ENCODE results near the gene NUCB1.
"Not testable (repeated sequence)": the region's sequence is repeated elsewhere in the genome, so short reads cannot be mapped to it uniquely, and the experiment has no call there.

Gene NUCB1

DNA sequence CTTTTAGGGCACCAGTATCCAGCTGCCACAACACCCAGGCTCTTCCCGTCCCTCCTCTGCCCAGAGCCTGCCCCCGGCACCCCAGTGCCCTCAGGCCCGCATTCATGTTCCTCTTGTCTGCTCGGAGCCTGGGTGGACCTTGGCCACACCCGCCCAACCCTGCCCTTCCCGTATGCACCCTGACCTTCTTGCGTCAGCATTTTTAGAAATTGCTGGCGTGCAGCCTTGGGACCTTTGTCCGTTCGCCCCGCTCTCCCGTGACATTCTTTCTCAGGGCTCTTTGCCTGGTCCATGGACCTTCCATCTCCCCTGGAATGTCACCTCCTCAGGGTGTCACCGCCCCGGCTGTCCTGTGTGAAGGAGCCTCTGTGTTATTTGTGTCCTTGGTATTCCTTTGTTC, 7.6 kb downstream of the NUCB1 start:
- no peak for TF ChIP-seq ZNF274 (IDR thresholded peaks at IDR 0.05; ENCODE audit: low read depth, low read length)
- H3K4me3 ChIP-seq (ENCODE audit: low read length), result no peak overlapping the region

DNA sequence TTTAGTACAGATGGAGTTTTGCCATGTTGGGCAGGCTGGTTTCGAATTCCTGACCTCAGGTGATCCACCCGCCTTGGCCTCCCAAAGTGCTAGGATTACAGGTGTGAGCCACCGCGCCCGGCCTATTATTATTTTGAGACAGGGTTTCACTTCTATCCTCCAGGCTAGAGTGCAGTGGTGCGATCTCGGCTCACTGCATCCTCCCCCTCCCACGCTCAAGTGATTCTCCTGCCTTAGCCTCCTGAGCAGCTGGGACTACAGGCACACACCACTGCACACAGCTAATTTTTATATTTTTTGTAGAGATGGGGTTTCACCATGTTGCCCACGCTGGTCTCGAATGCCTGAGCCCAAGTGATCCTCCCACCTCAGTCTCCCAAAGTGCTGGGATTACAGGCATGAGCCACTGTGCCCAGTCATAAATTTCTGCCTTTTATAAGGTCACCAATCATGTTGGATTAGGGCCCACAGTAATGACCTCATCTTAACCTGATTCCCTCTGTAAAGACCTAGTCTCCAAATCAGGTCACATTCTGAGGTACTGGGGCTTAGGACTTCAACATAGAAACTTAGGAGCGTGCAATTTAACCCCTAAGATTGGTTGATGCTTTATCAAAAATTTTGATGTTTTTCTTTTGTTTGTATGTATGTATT, 9.4 kb downstream of the NUCB1 start:
- not testable (repeated sequence) for H3K4me3 ChIP-seq (ENCODE audit: low read length)

DNA sequence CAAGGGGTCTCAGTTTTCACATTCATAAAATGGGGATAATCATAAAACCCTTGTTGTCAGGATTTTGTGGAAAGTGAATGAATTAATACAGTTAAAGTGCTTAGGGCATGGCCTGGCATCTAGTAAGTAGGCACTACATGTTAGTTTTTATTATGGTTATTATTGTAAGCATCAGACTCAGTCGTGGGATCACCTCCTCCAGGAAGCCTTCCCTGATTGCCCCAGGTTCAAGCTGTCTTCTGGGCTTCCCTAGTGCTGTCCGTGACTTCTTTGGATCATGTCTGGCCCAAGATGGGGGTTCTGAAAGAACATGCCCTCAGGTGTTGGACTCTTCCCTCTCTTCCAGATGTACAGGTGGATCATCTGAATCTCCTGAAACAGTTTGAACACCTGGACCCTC, 10.7 kb downstream of the NUCB1 start:
- H3K4me3 ChIP-seq (ENCODE audit: low read length), result no peak overlapping the region
- no peak for TF ChIP-seq ZNF274 (IDR thresholded peaks at IDR 0.05; ENCODE audit: low read depth, low read length)

DNA sequence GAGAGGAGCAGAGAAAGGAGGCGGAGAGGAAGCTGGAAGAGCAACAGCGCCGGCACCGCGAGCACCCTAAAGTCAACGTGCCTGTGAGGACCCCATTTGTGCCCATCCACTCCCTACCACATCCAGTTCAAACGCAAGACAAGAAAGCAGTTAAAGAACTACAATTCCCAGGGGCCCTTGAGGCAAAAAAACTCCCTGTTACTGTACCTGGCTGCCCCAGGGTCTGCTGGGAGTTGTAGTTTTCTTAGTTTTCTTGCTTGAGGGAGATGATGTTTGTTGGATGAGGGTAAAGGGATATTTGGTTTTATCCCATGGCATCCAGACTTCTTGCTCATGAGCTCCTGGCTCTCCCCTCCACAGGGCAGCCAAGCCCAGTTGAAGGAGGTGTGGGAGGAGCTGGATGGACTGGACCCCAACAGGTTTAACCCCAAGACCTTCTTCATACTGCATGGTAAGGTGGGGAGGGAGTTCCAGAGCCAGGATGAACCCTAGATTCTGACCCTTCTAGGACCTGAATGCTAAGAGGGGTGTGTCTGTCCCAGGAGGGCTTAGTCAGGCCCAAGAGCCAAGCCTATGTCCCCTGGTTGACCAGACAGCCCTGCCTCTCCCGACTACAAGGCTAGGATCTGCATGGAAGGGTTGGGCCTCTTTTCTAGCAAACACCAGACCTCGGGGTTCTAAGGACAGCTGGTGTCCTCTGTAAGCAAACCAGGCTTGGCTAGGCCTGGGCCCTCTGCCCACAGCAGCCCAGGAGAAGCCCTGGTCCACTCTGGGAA, 13.2 kb downstream of the NUCB1 start:
- no peak overlapping the region for H3K4me3 ChIP-seq (ENCODE audit: low read length)
- TF ChIP-seq ZNF274 (IDR thresholded peaks at IDR 0.05; ENCODE audit: low read depth, low read length), result no peak

DNA sequence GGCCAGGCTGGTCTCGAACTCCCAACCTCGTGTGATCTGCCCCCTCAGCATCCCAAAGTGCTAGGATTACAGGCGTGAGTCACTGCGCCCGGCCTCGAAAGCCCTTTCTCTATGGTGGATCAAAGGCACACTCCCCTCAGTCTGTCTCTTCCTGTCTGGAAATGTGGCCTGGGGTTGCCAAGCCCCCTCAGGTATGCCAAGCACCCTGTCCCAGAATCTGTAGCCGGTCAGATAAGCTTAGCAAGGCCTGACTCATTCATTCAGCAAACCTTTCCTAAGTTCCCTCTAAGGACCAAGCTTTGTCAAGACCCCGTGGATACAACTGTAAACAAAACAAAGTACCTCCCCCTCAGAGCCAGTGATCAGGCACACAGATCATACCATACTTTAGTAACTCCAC, 14.1 kb downstream of the NUCB1 start:
- no peak for TF ChIP-seq ZNF274 (IDR thresholded peaks at IDR 0.05; ENCODE audit: low read depth, low read length)

DNA sequence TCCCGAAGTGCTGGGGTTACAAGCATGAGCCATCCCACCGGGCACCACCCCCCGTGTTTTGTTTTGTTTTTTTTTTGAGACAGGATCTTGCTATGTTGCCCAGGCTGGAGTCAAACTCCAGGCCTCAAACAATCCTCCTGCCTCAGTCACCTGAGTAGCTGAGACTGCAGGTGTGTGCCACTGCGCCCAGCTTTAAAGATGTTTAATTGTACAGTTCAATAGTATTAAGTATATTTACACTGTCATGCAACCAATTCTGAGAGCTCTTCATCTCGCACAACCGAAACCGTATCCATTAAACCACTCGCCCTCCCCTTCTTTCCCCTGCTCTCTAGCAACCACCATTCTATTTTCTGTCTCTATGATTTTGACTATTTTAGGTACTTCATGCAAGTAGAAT, 15.6 kb downstream of the NUCB1 start:
- no peak for TF ChIP-seq ZNF274 (IDR thresholded peaks at IDR 0.05; ENCODE audit: low read depth, low read length)
- H3K4me3 ChIP-seq (ENCODE audit: low read length), result no peak overlapping the region

More for the DNA sequence above, 14.1 kb downstream of the NUCB1 start:
- no peak overlapping the region for H3K4me3 ChIP-seq (ENCODE audit: low read length)

DNA sequence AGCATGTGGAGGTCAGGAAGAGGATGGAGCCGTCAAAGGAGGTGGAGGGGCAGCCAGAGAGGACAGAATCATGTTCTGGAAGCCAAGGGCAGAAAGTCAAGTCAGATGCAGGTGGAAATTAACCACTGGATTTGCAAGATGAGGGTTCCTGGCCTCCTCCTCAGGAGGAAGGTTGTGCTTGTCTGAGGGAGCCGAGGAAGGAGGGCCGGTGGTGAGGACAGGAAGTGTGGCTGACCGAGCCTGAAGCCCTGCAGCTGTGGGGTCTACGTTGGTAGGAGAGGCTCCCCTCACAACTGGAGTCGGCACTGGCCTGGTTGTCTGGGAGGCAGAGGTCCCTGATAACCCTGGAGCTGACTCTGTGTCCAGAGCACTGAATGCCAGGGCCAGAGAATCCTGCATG, 18.0 kb downstream of the NUCB1 start:
- no peak overlapping the region for H3K4me3 ChIP-seq (ENCODE audit: low read length)
- no peak for TF ChIP-seq ZNF274 (IDR thresholded peaks at IDR 0.05; ENCODE audit: low read depth, low read length)

DNA sequence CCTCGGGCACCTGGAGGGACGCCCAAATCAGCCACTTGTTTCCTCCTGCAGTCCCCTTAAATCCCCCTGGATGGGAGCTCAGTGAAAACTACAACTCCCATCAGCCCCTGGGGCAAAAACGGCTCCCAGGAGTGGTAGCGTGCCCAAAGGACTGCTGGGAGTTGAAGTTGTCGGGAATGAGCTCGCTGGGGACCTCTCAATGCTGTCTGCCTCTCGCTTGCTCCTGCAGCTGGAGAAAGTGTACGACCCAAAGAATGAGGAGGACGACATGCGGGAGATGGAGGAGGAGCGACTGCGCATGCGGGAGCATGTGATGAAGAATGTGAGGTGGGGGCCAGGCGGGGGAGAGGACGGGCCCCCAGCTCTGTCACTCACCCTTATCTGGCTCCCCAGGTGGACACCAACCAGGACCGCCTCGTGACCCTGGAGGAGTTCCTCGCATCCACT, 18.7 kb downstream of the NUCB1 start:
- no peak overlapping the region for H3K4me3 ChIP-seq (ENCODE audit: low read length)
- no peak for TF ChIP-seq ZNF274 (IDR thresholded peaks at IDR 0.05; ENCODE audit: low read depth, low read length)

DNA sequence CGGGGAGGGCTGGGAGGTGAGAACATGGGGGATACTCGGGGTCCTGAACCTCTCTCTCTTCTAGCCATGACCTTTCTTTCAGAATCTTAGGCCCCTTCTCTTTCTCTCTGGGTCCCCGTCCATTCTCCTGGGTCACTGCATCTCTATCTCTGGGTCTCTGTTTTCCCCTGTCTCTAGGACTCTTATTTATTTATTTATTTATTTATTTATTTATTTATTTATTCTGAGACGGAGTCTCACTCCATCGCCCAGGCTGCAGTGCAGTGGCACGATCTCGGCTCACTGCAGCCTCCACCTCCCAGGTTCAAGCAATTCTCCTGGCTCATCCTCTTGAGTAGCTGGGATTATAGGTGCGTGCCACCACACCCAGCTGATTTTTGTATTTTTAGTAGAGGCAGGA, 19.2 kb downstream of the NUCB1 start:
- not testable (repeated sequence) for H3K4me3 ChIP-seq (ENCODE audit: low read length)

DNA sequence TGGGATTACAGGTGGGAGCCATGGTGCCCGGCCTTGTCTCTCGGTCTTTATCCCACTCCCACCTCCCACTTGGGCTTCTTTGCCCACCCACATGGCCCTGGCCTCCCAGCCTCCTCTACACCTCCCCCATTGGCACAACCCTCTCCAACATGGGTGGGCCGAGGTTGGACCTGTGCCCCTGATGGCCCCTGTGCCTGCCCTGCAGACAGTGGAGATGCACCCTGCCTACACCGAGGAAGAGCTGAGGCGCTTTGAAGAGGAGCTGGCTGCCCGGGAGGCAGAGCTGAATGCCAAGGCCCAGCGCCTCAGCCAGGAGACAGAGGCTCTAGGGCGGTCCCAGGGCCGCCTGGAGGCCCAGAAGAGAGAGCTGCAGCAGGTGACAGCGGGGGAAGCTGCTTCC, 20.8 kb downstream of the NUCB1 start:
- no peak for TF ChIP-seq ZNF274 (IDR thresholded peaks at IDR 0.05; ENCODE audit: low read depth, low read length)

DNA sequence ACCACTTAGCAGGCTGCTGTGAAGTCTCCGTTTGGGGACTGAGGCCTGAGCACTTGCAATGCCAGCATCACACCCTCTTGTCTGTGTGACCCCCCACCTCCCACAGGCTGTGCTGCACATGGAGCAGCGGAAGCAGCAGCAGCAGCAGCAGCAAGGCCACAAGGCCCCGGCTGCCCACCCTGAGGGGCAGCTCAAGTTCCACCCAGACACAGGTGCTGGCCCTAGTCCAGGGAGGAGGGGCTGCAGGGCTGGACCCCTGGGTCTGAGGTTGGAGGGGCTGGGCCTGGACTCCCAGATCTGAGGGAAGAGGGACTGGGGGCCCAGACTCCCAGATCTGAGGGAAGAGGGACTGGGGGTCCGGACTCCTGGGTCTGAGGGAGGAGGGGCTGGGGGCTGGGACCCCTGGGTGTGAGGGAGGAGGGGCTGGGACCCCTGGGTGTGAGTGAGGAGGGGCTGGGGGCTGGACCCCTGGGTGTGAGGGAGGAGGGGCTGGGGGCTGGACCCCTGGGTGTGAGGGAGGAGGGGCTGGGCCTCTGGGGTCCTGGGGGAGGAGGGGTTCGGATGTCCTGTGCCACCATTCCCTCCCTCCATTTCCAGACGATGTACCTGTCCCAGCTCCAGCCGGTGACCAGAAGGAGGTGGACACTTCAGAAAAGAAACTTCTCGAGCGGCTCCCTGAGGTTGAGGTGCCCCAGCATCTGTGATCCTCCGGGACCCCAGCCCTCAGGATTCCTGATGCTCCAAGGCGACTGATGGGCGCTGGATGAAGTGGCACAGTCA, 21.8 kb downstream of the NUCB1 start:
- no peak for TF ChIP-seq ZNF274 (IDR thresholded peaks at IDR 0.05; ENCODE audit: low read depth, low read length)

More for the DNA sequence above, 20.8 kb downstream of the NUCB1 start:
- no peak overlapping the region for H3K4me3 ChIP-seq (ENCODE audit: low read length)

DNA sequence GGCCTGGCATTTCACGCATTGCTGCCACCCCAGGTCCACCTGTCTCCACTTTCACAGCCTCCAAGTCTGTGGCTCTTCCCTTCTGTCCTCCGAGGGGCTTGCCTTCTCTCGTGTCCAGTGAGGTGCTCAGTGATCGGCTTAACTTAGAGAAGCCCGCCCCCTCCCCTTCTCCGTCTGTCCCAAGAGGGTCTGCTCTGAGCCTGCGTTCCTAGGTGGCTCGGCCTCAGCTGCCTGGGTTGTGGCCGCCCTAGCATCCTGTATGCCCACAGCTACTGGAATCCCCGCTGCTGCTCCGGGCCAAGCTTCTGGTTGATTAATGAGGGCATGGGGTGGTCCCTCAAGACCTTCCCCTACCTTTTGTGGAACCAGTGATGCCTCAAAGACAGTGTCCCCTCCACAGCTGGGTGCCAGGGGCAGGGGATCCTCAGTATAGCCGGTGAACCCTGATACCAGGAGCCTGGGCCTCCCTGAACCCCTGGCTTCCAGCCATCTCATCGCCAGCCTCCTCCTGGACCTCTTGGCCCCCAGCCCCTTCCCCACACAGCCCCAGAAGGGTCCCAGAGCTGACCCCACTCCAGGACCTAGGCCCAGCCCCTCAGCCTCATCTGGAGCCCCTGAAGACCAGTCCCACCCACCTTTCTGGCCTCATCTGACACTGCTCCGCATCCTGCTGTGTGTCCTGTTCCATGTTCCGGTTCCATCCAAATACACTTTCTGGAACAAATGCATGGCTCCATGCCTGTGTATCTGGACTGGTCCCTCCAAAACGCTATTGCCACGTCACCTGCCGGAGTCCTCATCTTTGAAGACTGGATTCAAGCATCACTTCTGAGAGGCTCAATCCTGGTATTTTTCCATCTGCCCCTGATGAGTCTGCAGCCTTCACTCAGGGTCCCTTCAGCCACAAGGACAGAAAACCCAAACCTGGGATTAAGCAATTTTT, 22.7 kb downstream of the NUCB1 start:
- TF ChIP-seq ZNF274 (IDR thresholded peaks at IDR 0.05; ENCODE audit: low read depth, low read length), result no peak
- no peak overlapping the region for H3K4me3 ChIP-seq (ENCODE audit: low read length)

More for the DNA sequence above, 21.8 kb downstream of the NUCB1 start:
- H3K4me3 ChIP-seq (ENCODE audit: low read length), result no peak overlapping the region

DNA sequence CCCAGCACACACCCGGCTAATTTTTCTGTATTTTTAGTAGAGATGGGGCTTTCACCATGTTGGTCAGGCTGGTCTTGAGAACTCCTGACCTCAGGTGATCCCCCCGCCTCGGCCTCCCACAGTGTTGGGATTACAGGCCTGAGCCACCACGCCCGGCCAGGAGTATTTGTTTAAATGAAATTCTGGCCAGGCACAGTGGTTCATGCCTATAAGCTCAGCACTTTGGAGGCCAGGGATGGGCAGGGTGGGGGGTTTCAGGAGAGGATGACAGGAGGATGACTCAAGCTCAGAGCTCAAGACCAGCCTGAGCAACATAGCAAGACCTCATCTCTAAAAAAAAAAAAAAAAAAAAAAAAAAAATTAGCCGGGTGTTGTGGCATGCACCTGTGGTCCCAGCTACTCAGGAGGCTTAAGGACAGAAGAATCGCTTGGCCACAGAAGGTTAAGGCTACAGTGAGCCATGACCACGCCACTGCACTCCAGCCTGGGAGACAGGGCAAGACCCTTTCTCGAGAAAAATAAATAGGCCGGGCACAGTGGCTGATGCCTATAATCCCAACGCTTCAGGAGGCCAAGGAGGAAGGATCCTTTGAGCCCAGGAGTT, 25.2 kb downstream of the NUCB1 start:
- no peak for TF ChIP-seq ZNF274 (IDR thresholded peaks at IDR 0.05; ENCODE audit: low read depth, low read length)
- no peak overlapping the region for H3K4me3 ChIP-seq (ENCODE audit: low read length)

DNA sequence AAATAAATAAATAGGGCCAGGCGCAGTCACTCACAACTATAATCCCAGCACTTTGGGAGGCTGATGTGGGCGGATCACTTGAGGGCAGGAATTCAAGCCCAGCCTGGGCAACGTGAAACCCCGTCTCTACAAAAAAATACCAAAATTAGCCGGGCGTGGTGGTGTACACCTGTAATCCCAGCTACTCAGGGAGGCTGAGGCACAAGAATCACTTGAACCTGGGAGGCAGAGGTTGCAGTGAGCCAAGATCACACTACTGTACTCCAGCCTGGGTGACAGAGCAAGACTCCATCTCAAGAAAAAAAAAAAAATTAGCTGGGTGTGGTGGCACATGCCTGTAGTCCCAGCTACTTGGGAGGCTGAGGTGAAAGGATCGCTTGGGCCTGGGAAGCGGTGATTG, 25.8 kb downstream of the NUCB1 start:
- not testable (repeated sequence) for H3K4me3 ChIP-seq (ENCODE audit: low read length)

Measured in GM08714 (cell line).